Activated CD4-positive, alpha-beta T cell treated with anti-CD3 and anti-CD28 coated beads, Interleukin-2, amount 50 U/mL, for 1 hour (primary cell): Measurements from ENCODE around the gene RPRML.
"Not testable (repeated sequence)": the region's sequence is repeated elsewhere in the genome, so short reads cannot be mapped to it uniquely, and the experiment has no call there.

Source experiments
- DNase-seq: peaks from one replicate; pipeline ENCODE4 v3.0.0-alpha.2; 2020

The RPRML gene

GRCh38 chr17:46975287-46975686 lies 3.8 kb downstream of the RPRML start:
- DNase-seq, result no peak

DNA sequence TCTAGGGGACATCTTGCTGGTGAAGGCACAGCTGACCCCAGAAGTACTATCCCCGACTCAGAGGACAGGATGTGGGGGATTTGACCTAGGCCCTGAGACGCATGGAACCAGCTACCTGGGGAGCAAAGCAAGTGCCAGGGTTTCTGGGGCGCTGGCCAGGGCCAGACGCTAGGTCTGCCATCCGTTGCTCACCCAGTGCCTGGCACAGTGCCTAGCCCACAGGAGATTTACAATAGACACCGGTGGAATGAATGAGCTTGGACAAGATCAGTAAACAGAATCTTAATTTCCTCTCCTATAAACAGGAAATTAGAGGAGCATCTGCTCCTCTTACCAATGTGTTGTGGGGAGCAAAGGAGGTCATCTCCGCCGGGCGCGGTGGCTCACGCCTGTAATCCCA lies 5.0 kb downstream of the RPRML start:
- no peak for DNase-seq

- DNase-seq, result no peak
Measured at GRCh38 chr17:46972346-46972745, 6.7 kb downstream of the RPRML start.

DNA sequence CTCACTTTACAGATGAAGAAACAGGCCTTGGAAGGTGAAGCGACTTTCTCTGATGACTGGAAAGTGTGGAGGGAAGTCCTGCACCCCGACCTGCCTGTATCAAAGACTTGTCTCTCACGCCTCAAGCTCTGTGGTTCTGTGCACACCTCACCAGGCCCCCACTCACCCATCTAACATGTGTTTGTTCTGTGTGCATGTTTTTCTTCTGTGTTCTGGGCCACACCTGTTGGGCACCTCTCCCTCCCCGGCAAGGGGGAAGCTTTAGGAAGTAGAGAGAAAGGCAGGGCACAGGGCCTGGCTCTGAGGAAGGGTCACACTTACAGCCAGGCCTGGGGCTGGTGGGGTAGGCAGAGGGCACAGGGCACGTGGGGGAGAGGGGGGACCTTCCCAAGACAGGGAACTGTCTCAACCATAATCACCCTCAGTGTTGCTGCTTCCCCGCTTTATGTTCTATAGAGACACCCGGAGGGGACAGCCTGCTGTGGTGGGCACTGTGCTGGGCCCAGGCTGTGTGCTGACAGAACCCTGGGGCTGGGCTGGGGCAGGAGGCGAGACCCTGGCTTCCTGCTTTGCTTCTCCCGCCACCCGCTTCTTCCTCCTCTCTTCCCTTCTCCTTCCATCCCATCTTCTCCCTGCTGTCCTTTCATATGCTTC lies 7.3 kb downstream of the RPRML start:
- DNase-seq, result no peak

DNA sequence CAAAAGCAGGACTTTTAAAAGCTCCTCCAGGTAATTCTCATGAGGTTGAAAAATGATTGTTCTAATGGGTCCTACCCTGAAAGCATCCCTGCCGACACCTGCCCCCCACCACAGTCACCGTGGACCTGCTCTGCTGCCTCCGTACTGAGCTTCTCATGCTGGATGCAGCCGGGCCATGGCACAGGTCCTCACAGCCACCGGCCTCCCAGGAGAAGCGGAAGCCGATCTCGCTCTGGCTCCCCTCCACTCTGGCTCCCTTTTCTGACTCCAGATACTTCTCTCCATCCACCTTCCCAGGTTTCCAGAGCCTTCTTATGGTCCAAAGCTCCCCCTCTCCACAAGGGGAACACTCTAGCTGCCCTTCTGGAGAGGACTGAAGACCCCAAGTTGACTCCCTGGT lies 10.2 kb downstream of the RPRML start:
- DNase-seq, result no peak

DNA sequence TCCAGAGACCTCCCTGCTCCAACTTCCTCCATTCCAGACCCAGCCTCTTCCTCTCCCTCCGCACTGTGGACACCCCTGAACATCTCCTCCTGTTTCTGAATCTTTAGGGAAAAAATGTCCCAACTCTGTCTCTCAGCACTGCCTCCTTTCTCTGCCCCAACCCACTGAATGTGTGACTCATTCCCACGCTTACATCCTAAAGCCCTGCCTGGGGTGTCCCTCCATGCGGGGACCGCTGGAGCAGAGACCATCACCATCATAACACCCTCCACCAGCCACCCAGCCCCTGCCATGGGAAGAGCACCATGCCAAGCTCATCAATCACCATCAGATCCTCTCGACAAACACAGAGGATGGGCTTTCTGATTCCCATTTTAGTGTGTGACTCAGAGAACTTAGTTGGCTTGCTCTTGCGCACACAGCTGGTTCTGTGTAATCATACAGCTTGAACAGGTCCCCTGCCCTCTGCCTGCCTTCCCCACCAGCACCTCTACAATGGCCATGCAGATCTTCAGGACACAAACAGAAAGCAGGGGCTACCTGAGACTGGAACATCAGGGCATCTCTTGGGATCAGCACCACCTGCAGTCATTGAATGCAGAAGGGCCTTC lies 10.7 kb downstream of the RPRML start:
- no peak for DNase-seq

DNA sequence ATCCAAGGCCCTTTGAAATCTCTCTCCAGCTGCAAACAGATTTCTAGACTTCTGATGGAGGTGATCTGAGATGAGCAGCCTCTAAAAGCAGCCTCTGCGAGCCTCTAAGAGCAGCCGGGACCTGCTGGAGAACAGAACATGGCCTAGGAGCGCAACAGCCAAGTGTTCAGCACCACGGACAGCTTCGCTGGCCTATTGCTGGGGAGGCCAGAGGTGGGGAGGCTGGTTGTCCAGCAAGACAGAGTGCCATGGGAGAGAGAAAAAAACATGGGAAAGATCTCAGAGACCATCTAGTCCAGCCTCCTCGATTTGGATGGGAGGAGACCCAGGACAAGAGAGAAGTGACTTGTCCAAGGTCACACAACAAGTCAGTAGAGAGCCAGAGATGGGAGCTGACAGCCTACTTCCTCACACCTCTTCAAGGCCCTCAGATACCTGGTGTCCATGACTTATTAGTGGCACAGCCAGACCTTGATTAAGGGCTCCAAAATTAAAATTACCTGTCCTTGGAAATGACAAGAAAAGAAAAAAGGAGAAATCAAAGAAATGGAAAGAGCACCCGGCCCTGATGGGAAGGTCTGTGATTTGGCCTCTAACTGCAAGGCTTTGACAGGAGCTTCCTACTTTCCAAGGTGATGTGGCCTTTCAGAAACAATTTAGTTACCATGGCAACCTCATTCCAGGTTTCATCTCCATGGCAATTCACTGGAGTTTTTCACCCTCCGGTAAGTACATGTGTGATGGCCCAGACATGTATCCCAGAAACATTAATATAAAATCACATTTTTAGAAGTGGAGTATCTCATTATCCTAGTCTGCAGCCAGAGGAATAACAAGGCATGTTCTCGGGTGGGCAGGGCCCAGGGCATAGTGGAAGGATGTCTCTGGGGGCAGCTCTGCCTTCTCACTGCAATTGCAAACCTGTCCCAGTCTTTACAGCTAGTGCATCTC lies 14.5 kb downstream of the RPRML start:
- DNase-seq, result no peak

DNA sequence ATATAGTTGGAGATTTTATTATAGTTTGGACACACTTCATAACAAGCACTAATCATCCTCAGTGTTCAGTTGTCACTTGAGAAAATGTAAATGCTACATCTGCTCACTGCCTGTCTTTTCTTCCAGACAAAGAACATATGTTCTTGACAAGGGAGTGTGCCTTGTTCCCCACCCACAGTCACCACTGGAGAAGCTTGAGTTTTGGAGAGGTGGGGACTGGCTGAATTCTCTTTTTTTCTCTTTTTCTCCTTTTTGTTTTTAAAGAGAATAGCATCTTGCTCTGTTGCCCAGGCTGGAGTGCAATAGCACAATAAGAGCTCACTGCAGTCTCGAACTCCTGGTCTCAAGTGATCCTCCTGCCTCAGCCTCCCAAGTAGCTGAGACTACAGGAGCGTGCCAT lies 15.5 kb downstream of the RPRML start:
- no peak for DNase-seq

DNA sequence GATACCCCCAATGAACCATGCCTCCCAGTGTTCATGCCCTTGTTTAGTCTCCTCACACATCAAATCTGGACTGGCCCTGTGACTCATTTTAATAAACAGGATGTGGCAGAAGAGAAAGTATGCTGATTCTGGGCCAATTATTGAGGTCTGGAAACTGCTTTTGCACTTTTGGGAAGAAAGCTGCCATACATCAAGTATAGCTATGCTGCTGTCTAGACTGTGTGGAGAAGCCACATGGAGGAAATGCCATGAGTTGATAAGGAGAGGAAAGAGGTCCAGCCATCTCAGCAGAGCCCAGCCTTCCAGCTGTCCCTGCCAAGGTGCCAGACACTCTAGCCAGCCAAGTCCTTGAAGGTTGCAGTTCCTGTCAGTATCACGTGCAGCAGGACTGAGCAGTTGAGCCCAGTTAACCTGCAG lies 16.7 kb downstream of the RPRML start:
- no peak for DNase-seq

DNA sequence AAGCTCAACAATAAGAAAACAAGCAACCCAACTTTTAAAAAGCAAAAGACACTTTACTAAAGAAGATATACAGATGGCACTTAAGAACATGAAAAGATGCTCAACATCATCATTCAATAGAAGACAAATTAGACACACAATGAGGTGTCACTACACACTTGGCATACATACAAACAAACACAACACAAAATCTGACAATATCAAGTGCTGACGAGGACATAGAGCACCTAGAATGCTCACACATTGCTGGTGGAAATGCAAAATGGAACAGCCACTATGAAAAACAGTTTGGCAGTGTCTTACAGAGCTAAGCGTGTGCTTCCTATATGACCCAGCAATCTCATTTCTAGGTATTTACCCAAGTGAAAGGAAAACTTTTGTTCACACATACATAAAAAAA lies 18.9 kb downstream of the RPRML start:
- no peak for DNase-seq

DNA sequence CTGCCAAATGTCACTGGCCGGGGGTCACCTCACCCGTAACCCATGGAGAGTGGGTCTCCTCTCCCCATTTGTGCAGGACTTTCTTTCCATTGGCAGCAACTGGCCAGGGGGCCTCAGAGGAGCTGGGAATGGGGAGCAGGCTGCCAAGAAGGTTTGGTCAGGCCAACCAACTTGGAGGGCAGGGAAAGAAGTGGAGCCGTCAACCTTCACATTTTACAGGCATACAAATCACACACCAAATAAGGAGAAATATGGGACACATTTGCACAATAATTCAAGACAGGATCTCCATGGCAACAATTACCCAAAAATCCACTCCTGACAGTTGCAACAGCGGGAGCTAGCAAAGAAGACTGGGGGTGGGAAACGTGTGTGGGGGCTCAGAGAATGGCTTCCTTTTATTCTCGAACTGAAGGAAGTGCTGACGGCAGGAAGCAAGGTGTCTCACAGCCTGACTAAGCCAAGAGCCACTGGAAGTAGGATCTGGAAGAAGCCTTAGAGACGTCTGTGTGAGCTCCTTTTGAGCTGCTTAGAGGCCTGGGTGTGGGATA lies 20.9 kb downstream of the RPRML start:
- no peak for DNase-seq

DNA sequence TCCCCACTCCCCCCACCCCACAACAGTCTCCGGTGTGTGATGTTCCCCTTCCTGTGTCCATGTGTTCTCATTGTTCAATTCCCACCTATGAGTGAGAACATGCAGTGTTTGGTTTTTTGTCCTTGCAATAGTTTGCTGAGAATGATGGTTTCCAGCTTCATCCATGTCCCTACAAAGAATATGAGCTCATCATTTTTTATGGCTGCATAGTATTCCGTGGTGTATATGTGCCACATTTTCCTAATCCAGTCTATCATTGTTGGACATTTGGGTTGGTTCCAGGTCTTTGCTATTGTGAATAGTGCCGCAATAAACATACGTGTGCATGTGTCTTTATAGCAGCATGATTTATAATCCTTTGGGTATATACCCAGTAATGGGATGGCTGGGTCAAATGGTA lies 25.9 kb downstream of the RPRML start:
- not testable (repeated sequence) for DNase-seq

DNA sequence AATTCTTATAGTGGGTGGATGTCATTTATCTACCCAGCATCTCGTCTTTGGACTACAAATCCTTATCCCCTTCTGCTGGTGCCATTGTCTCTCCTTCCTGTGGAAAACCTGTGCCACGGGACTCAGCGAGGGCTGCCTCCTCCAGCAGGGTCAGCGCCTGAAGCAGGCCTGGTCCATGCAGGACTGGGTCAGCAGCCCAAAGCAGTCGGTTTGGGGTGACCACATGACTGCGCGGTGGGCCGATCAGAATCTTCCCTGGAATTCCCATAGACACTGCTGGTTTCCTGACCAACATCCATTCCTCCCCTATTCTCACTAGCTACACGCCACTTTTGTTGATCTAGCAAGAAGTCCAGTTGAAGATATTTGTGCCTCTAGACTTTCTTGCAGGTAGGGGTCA lies 26.9 kb downstream of the RPRML start:
- DNase-seq, result no peak

- no peak for DNase-seq
Measured at GRCh38 chr17:46951706-46952105, 27.3 kb downstream of the RPRML start.

GRCh38 chr17:46950997-46951621 lies 27.9 kb downstream of the RPRML start:
- no peak for DNase-seq

- DNase-seq, result no peak
Measured at GRCh38 chr17:46950342-46950996, 28.6 kb downstream of the RPRML start.

GRCh38 chr17:46949291-46950174 lies 29.5 kb downstream of the RPRML start:
- DNase-seq, result no peak

- DNase-seq, result no peak
Measured at GRCh38 chr17:46948544-46948943, 30.5 kb downstream of the RPRML start.

GRCh38 chr17:46947216-46947615 lies 31.8 kb downstream of the RPRML start:
- DNase-seq, result no peak

DNA sequence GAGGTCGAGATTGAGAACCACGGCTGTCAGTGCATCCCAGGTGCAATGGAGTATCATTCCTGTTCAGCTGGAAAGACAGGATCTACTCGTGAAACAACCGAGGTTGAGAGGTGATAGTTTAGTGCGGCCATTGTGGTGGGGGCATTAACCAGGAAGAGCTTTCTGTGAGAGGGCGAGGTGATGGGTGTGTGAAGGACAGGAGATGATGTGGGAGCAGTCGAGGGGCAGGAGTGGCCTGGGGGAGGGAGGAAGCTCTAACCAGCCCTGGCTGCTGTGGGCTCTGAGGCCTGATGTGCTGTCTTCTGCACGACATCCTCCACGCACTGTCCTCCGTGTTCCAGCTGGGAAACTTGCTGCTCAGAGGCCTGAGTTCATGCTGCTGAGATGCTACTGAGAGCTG lies 34.1 kb downstream of the RPRML start:
- no peak for DNase-seq
